Midbrain (tissue), 1 donor: ENCODE measurements around the gene RAB38.

ENCODE experiments used
- DNase-seq: peaks from one replicate; lab custom pipeline; 2025; lab: John Stamatoyannopoulos, UW

RAB38 gene

DNA sequence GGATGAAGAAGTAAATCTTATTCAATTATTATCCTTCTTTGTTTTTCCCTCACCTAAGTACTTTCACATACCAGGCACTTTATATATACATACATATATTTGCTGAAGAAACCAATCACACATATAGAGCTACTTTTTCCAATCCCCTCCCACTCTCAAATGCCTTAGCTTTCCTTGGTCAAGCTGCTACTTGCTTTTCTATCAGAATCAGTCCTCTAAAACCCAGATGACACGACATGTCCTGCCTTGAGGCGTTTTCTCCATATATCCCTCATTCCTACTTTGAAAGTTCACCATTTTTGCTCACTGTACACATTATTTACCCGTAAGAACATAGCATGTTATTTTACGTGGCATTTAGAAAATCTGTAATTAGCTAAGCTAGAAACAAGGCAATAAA, 5.4 kb downstream of the RAB38 start:
- no peak for DNase-seq

DNA sequence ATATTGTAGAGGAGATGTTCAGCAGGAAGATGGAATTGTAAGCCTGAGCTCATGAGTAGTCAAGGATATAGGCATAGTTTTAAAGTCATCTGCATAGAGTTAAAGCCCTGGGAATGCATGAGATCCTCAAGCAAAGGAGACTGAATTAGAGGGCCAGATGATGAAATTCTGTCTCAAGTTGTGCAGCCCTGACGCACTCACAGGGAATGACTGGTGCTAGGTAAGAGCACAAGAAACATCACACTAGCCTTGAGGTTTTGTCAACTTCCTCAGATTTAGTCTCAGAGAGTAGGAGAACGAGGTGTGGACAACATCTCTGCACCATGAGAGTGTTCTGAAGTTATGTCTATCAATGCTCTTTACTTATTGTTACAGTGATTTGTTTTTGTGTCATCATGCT, 5.8 kb downstream of the RAB38 start:
- DNase-seq = no peak

DNA sequence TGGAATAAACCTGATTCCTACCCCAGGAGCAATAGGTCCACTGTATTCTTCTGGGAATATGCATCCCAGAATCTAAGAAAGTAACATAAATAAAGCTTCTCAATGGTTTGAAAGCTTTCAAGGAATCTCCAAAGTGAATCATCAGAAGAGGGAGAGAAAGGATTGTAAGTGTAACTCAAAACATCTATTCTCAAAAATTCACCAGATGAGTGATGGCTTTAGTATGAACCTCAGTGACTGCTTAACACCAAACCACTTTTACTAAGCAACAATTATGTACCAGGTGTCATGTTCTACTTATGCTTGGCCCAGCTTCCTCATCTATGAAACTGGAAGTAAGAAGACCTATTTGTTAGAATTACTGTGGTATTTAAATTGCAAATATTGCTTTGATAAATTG, 7.4 kb downstream of the RAB38 start:
- no peak for DNase-seq

DNA sequence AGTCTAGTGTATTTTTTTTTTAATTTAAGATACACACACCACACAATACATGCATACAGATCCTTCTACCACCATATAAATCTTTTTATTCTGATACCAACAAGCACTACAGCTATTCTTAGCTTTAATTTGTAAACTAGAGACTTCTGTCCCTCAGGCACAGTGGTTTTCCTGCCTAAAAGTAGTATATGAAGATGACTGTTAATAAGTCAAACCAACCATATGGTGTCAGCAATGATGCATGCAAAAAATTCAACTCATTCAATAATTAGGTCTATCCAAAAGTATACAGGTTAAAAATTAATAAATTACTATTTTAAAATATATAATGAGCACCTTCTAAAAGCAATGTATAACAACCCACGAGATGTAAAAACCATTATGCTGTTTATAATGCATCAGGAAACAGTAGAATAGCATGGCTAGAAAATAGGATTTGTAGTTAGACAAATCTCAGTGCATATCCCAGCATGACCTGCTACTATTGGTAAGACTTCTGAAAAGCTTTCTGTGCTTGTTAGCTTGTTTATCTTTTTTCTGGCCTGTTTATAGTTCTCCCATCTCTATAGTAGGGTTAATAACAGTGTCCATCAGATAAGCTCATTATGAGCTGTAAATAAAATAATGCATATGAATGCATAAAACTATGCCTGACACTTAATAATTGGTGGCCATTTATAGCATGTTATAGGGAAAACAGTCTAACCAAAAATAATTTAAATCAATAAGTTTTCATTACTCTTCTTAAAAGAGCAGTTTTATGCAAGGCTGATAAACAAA, 10.2 kb downstream of the RAB38 start:
- no peak for DNase-seq

DNA sequence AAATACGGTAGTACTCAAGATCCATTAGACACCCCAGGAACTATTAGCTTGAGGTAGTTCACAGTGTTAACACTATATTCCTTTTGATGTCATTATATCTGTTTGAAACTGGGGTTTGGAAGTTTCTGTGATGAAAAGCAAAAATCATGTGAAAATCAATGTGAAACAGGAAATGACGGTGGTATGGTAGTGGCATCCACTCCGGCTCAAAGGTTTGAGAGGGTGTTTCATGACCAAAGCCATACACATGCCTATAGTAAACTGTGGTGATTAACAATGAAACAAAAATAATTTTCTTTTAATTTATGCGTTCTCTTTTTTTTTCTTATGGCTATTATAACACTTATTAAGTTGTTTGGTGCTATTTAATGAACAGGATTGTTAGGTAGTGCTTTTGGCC, 10.9 kb downstream of the RAB38 start:
- no peak for DNase-seq

DNA sequence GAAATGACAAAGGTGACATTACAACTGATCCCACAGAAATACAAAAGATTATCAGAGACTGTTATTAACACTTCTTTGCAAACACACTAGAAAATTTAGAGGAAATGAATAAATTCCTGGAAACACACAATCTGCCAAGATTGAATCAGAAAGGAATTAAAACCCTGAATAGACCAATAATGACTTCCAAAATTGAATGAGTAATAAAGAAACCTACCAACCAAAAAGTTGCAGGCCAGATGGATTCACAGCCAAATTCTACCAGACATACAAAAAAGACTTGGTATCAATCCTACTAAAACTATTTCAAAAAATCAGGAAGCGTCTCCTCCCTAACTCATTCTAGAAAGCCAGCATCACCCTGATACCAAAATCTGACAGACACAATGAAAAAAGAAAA, 17.2 kb downstream of the RAB38 start:
- DNase-seq = no peak

DNA sequence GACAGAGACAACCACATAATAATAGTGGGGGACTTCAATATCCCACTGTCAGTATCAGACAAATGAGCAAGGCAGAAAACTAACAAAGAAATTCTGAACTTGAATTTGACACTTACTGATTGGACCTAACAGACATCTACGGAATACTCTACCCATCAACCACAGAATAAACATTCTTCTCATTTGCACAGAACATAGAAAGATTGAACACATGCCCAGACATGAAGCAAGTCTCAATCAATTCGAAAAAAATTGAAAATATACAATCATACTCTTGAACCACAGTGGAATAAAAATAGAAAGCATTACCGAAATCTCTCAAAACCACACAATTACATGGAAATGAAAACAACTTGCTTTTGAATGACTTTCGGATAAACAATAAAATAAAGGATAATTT, 17.9 kb downstream of the RAB38 start:
- no peak for DNase-seq

DNA sequence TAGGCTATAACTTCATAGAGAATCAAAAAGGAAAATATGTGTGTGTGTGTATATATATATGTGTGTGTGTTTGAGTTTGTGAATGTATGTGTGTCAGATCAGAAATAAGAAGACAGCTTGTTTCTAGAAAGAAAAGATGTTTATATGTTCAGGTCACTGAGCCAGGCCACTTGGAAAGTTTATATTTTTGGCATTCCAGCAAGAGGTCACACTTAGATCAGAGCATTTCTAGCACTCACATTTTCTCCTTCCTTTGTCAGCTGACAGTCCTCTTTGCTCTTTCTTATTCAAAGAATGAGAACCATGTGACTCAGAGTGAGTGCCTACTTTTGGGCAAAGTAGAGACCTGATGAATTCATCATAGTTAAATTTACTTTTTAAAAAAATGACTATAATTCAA, 22.9 kb downstream of the RAB38 start:
- DNase-seq = no peak

DNA sequence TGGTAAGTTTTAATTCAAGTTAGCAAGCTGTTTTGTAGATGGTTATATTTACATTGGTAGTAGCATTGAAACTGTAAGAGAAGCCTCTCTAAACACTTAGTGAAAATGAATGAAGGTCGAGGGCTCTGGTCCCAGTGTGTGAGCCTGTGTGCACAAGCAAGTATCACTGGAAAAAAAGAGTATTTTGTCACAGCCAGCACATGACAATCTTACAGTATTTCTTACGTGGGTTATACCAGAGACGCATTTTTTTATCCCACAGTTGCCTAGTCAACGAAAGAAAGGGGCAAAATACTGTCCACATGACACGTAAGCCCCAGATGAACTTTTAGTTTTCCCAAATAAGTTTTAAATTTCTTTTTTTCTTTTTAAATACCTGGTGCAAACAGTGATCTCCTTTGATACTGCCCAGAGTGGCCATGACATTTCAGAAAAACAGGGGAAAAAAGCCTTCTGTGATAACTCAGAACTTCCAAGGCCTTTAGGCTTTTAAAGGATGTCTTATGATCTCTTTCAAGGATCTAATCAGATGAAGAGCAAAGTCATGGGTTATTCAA, 23.5 kb downstream of the RAB38 start:
- DNase-seq = no peak

DNA sequence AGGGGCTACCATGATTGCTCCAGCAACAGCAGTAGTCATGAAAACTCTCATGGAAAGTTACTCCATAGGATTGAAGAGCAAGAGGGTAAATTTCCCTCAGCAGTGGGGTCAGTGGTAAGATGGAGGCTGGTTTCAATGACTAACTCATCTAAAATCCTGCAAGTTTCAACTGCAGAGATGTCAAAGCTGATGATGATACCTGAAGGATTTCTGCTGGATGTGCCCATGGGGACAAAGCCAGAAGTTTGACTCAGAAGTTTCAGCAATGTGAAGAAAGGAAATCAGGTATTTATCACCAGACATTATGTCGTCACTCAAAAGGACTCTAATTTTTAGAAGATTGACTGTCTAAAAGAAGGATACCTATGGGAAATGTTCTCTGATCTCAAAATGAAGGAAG, 29.1 kb downstream of the RAB38 start:
- no peak for DNase-seq

DNA sequence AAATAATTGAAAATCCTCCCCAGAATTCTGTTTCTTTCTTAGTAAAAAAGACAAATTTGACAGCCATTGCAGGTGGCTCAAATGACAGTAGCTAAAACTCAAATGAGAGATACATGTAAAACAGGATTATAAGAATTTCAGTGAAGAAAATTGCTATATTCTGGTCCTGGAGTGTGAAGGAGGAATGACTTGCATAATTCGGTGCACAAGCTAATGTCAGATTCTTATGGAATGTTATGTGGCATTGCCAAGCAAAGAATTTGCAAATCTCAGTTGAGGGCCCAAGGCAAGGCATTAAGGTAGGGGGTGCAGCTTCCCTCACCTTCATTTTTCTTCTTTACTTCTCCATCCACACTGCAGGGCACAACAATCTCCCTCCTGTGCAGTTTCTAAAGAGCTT, 35.4 kb downstream of the RAB38 start:
- DNase-seq = no peak

DNA sequence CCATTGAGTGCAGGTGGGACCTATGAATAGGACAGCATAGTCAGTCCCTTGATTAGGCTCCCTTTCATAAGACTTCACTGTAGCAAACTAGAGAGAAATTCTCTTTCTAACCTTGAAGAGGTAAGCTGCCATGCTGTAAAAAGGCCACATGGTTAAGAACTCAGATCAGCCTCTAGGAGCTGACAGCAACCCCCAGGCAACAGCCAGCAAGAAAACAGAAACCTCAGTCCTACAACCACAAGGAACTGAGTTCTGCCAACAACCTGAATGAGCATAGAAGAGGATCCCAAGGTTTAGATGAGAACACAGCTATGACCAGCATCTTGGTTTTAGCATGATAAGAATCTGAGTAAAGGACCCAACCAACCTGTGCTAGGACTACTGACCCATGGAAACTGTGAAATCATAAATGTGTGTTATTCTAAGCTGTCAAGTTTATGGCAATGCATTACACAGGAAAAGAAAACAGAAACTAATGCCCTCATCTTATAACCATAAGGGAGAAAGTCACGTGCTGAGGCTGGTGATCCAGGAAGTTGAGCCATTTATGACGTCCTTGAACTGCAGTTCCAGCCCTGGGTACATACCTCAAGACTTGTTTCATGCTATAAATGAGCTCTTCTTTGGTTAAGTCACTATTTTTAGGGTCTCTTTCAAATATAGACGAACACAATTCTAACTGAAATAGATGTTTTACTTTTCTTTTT, 43.3 kb downstream of the RAB38 start:
- DNase-seq = no peak

DNA sequence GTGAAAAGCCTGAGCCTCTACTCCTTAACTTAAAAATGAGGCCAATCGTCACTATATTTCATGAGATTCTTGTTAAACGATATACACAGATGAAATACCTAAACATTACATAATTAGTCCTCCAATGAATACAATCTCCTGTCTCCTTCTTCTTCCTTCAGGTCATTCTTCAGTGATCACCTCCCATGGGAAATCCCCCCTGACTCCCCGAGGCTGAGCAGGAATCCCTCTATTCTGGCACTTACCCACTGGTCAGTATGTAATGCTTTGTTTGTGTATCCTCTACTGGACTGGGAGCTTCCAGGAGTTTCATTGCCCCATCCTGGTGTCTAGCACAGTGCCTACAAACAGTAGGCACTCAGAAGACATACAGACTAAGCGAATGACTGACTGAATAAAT, 52.3 kb downstream of the RAB38 start:
- DNase-seq = no peak

DNA sequence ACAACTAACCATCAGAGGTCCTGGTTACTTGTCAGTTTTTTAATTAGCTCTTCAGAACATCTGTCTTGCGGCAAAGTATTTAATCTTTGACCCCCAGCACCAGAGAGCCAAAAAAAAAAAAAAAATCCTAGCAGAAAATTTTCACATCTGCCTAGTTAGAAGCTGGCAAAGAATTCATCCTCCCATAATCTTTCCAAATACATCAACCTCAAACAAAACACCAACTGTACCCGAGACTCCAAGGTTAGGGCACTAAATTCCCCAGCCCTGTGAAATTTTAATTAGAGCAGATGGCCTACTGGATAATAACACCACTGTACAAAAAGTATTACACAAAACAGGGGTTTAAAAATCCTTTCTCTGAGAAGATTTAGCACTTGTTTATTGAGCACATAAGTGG, 55.7 kb downstream of the RAB38 start:
- no peak for DNase-seq

DNA sequence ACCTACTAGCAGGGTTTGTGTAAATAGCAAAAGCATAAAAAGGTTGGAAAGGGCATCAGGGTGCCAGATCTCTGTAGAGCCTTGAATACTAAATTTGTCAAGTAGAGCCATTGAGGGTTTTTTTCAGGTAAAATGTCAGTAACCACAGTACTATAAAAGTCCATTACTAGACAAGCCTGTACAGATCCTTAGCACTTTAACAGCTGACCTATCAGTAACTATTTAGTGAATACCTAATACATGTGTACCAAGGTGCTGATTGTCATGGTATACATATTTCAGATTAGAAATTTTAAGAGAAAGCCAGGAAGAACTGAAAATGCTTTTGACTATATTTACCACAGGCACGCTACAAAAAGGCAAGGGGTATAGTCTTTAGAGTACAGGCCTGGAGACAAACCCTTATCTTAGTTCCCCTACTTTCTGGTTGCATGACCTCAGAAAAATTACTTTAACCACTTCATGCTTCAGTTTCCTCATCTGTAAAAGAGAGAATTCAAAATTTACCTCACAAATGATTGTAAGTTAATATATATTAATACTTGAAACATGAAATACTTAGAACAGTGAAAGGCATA, 57.9 kb downstream of the RAB38 start:
- no peak for DNase-seq

DNA sequence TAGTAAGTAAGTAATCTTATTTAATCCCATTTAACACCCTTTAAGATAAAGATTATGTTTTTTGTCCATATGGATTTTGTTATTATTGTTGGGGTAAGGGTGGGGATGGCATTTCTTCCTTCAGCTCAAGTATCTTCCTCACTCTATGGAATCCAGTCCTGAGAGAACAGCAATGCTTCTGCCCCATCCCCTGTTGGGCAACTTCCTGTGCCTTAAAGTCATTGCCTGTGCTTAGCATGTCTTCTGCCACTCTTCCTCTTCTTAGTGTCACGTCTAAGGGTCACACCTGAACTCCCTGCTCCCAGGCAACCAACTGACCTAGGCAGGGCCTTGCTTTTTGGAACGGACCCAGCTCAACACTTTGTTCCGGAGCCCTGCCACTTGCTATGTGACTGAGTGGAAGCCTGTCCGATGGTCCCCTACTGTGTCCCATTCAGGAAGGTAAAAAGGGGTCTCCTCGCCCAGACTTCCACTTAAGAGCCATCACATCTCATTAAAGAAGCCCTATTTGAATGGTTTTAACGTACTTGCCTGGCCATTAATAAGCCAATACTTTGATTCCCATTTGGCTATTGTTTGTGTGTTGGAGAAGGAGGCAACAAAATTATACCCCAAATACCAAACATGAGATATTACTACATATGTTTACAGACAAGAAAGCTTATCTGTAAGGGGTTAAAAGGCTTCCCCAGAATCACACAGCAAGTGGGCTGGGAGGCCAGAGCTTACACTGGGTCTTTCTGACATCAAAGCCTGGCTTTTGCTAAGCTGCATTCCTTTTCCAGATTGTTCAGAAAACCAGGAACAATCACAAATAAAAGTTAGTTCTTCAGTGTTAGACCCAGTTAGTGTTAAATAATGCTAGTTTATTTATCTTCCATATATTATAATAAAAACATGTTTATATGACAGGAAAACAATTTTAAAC, 59.2 kb downstream of the RAB38 start:
- DNase-seq = no peak

DNA sequence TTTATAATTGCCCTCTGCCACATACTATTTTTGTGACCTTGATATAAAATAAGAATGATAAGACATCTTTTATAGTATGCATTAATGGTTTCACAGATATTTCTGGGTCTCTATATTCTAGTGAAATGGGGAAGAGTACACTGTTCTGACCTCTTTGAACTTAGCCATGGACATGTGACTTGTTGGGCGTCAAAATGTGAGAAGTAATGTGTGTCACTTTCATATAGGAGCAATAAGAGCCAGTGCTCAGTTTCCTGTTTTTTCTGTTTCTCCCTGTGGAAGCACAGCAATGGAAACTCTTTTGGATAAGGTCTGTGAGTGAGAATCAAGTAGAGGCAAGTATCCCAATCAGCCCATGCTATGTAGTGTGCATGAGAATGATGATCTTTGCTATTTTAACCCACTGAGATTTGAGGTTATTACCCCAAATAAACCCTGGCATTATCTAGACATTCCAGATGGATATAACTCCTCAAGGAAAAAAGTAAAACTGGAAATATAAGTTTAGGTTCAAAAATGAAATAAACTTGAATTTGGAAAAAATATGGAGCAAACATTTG, 60.7 kb downstream of the RAB38 start:
- no peak for DNase-seq

DNA sequence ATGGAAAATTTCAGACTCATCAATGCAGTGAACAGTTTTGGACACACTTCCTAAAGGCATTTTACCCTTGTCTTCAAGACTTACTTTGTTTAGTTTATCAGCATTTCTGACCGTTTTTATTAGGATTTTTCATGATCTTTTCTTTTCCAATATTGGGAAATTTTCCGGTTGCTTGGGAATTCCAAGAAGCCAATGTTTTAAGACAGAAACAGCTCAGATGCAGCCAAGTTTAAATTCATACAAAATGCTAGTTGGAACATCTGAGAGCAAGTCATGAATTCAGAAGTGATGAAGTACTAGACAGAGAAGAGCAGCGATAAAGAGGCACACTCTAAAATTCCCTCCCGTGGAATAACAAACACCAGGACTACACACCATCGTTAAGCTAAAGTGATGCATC, 68.6 kb downstream of the RAB38 start:
- DNase-seq = no peak

DNA sequence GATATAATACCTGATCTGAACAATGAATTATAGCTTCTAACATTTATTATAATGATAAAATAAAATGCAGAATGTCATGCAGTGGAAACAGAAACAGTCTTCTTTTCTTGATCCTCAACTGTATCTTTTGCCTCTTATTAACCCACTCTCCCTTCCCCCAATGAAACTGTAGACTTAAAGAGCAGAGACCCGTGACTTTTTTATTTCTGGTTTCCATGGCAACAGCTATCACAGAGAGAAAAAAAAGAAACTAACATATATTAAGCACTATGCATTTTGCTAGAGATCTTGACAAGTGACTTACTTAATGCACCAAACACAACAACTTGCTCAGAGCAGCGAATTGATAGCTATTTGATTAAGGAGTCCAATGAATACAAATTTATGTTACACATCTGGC, 69.3 kb downstream of the RAB38 start:
- no peak for DNase-seq

DNA sequence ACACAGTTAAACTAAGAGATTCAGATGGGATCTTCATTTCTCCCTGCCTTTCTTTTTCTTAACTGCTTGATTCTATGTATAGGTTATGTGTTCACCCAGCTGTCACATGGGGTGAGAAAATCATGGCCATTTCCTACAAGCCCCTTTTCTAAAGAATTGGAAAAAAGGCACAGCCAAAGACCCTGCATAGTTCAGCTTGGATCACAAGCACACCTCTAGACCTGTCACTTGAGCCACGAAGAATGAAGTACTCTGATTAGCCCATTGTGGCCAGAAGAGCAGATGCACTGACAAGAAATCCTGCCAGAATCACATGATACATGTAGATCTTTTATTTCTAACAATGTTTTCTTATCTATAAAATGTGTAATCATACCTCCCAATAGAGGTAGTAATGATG, 69.7 kb downstream of the RAB38 start:
- DNase-seq = no peak

DNA sequence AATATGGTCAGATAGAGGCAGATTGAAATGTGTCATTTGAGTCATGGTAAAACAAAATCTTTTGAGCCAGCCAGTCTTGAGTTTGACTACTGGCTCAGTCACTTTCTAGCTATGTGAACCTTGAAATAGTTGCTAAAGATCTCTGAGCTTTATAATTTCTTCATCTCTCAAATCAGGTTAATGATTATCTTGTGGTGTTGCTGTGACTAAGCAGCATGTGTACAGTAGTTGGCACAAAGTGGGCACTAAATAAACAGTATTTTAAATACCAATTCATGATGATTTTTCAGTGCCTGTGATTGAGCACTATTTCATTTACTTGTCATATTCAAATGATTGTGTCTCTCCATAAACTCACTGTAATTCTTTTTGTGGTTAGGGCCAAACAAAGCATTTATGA, 70.8 kb downstream of the RAB38 start:
- no peak for DNase-seq
